ENCODE results near the gene PLRG1. TPM values are rescaled to one million over a fixed set of nuclear protein-coding genes. Genes with fewer than 3 reads are reported as not detected.

Gene PLRG1
- total RNA-seq, 1 donor from 2014 or later: 55.7 TPM

GRCh38 chr4:154569584-154569983, 19.4 kb upstream of the PLRG1 start:
- ATAC-seq (no peak), DNase-seq (no peak)
- H3K4me1 ChIP-seq: no peaks in the 10 kb centered on the region
- TF ChIP-seq CTCF (IDR thresholded peaks at IDR 0.05): no peak
- H3K27ac ChIP-seq: no peak overlapping the region
- no peaks in the 10 kb centered on the region for H3K36me3 ChIP-seq
- intact Hi-C loops (cut with DNase I): no loop called here
- H3K9me3 ChIP-seq: no peaks in the 10 kb centered on the region
- no peaks in the 10 kb centered on the region for H3K27me3 ChIP-seq (ENCODE audit: low read depth)
- no peak overlapping the region for H3K4me3 ChIP-seq

GRCh38 chr4:154569028-154569427, 18.8 kb upstream of the PLRG1 start:
- no peaks in the 10 kb centered on the region for H3K27me3 ChIP-seq (ENCODE audit: low read depth)
- H3K27ac ChIP-seq: no peak overlapping the region
- no peak for TF ChIP-seq CTCF (IDR thresholded peaks at IDR 0.05)
- H3K9me3 ChIP-seq: no peaks in the 10 kb centered on the region
- no peak for DNase-seq
- no peak for ATAC-seq
- intact Hi-C loops (cut with DNase I): no loop called here
- no peaks in the 10 kb centered on the region for H3K4me1 ChIP-seq
- H3K36me3 ChIP-seq: no peaks in the 10 kb centered on the region
- no peak overlapping the region for H3K4me3 ChIP-seq

GRCh38 chr4:154566639-154567204, 16.5 kb upstream of the PLRG1 start:
- TF ChIP-seq CTCF (IDR thresholded peaks at IDR 0.05): no peak
- ATAC-seq (no peak), DNase-seq (no peak)
- H3K9me3 ChIP-seq: no peaks in the 10 kb centered on the region
- H3K36me3 ChIP-seq: no peaks in the 10 kb centered on the region
- no peaks in the 10 kb centered on the region for H3K27me3 ChIP-seq (ENCODE audit: low read depth)
- intact Hi-C loops (cut with DNase I): no loop called here
- H3K4me3 ChIP-seq: no peak overlapping the region
- no peak overlapping the region for H3K27ac ChIP-seq
- H3K4me1 ChIP-seq: no peaks in the 10 kb centered on the region

GRCh38 chr4:154565704-154566103, 15.5 kb upstream of the PLRG1 start:
- no peak for TF ChIP-seq CTCF (IDR thresholded peaks at IDR 0.05)
- H3K27ac ChIP-seq: no peak overlapping the region

GRCh38 chr4:154564311-154564710, 14.1 kb upstream of the PLRG1 start:
- no peaks in the 10 kb centered on the region for H3K36me3 ChIP-seq
- no peak overlapping the region for H3K27ac ChIP-seq
- no peak for DNase-seq
- intact Hi-C loops (cut with DNase I): no loop called here
- no peaks in the 10 kb centered on the region for H3K9me3 ChIP-seq
- H3K4me1 ChIP-seq: no peaks in the 10 kb centered on the region
- ATAC-seq: no peak
- no peak overlapping the region for H3K4me3 ChIP-seq
- no peak for TF ChIP-seq CTCF (IDR thresholded peaks at IDR 0.05)
- no peaks in the 10 kb centered on the region for H3K27me3 ChIP-seq (ENCODE audit: low read depth)

More at GRCh38 chr4:154565704-154566103, 15.5 kb upstream of the PLRG1 start:
- no peak for ATAC-seq
- Histone ChIP-seq H3K36me3 (no peaks in the 10 kb centered on the region), H3K4me3 (no peak overlapping the region), H3K4me1 (no peaks in the 10 kb centered on the region), H3K9me3 (no peaks in the 10 kb centered on the region), H3K27me3 (ENCODE audit: low read depth) (no peaks in the 10 kb centered on the region)
- intact Hi-C loops (cut with DNase I): no loop called here
- DNase-seq: no peak
